Mesothelial cell of epicardium (in vitro differentiated cells): ENCODE measurements around the gene PRKN. TPM values are rescaled to one million over a fixed set of nuclear protein-coding genes. Genes with fewer than 3 reads are reported as not detected.

Experiments
- DNase-seq, 2 experiments: peaks; one replicate each; pipeline ENCODE4 v3.0.0; 2021; ENCODE audit warnings: low spot score in 2 of 2; ENCODE audit not compliant: unreplicated experiment in 2 of 2
- H3K27ac Mint-ChIP-seq: 2 replicates; pipeline ENCODE4 v1.8.0; 2021; ENCODE audit warnings: mixed read lengths
- H3K27me3 Mint-ChIP-seq: 2 replicates; pipeline ENCODE4 v1.8.0; 2021; ENCODE audit warnings: low read depth, mixed read lengths
- H3K36me3 Mint-ChIP-seq: 2 replicates; pipeline ENCODE4 v1.8.0; 2021; ENCODE audit warnings: mixed read lengths
- H3K4me1 Mint-ChIP-seq: 2 replicates; pipeline ENCODE4 v1.8.0; 2021; ENCODE audit warnings: mixed read lengths
- H3K4me3 Mint-ChIP-seq: 2 replicates; pipeline ENCODE4 v1.8.0; 2021; ENCODE audit warnings: mild to moderate bottlenecking, moderate library complexity, mixed read lengths
- H3K9me3 Mint-ChIP-seq: 2 replicates; pipeline ENCODE4 v1.8.0; 2021; ENCODE audit warnings: mixed read lengths
- total RNA-seq: library from RNA; stranded (reverse); gene quantifications from 3 replicates; pipeline ENCODE4 v1.2.1, GENCODE V29; 2021
- TF ChIP-seq, protein P1 (sequence below): fragments of 200-600 bp; sonication (generic); IDR thresholded peaks from one replicate; pipeline ENCODE4 v1.5.0; 2021; ENCODE audit warnings: antibody characterized with exemption; ENCODE audit not compliant: unreplicated experiment

Gene PRKN
- total RNA-seq, 1 donor from 2014 or later: 7.6 TPM

DNA sequence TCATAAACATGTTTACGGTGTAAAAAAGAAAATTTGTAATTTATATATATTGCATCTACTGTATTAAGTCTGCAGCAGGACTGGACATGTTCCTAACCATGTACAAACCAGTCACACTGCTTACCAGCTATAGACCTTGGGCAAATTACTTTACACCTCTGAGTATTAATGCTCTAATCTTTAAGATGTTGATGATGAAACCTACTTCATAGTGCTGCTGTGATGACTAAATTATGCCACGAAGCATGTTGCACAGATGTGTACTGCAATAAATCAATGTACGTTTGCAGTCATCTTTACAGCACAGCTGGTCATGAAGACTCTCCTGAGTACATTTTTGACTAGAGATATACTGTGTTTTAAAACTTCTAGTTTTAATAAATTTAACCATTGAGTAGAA lies 42.6 kb downstream of the PRKN start:
- Mint-ChIP-seq H3K4me3 (no peak overlapping the region), H3K27ac (no peak overlapping the region), H3K4me1 (peaks cover 27% of the 10 kb centered on the region), H3K9me3 (peaks cover 7% of the 10 kb centered on the region), H3K36me3 (peaks cover 2% of the 10 kb centered on the region), H3K27me3 (no peaks in the 10 kb centered on the region)
- no peak for DNase-seq
- TF ChIP-seq, protein P1, sequence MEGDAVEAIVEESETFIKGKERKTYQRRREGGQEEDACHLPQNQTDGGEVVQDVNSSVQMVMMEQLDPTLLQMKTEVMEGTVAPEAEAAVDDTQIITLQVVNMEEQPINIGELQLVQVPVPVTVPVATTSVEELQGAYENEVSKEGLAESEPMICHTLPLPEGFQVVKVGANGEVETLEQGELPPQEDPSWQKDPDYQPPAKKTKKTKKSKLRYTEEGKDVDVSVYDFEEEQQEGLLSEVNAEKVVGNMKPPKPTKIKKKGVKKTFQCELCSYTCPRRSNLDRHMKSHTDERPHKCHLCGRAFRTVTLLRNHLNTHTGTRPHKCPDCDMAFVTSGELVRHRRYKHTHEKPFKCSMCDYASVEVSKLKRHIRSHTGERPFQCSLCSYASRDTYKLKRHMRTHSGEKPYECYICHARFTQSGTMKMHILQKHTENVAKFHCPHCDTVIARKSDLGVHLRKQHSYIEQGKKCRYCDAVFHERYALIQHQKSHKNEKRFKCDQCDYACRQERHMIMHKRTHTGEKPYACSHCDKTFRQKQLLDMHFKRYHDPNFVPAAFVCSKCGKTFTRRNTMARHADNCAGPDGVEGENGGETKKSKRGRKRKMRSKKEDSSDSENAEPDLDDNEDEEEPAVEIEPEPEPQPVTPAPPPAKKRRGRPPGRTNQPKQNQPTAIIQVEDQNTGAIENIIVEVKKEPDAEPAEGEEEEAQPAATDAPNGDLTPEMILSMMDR: no peak

DNA sequence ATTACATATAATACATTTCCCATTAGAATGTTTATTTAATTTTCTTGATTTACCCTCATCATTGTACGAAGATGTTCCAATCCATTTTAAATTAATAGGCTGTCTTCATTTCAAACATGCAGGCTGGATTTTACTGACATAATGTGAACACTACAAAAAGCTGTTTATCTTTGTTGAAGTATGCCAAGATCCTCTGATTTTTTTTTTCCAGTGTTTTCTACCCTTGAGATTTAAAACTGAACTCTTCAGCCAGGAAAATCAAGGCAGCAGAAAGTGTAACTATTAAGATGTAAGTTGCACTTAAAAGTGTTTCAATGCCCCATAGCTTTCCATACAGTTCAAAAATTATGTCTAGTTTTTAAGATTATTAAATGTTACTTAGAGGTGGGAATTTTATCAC lies 43.5 kb downstream of the PRKN start:
- Mint-ChIP-seq H3K4me3 (no peak overlapping the region), H3K27ac (no peak overlapping the region), H3K9me3 (peaks cover 7% of the 10 kb centered on the region), H3K36me3 (peaks cover 2% of the 10 kb centered on the region), H3K27me3 (no peaks in the 10 kb centered on the region), H3K4me1 (peaks cover 26% of the 10 kb centered on the region)
- TF ChIP-seq, protein P1: no peak
- no peak for DNase-seq

DNA sequence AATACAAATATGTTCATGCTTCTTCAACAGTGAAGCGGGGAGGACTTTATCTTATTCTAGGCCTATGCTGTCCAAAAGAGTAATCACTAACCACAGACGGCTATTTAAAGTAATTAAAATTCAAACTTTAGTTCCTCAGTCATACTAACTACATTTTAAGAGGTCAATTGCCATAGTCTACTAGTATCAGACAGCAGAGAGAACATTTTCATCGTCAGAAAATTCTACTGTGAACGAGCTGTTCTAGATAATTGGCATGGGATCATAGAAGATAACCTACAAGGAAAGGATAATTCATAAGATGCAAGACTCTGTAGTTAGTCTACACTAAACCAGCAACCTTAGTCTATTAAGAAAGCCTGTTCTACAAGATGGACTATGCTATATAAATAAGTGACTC lies 44.4 kb downstream of the PRKN start:
- Mint-ChIP-seq H3K27ac (no peak overlapping the region), H3K36me3 (peaks cover 2% of the 10 kb centered on the region), H3K4me3 (no peak overlapping the region), H3K9me3 (peaks cover 7% of the 10 kb centered on the region), H3K27me3 (no peaks in the 10 kb centered on the region), H3K4me1 (peaks cover 19% of the 10 kb centered on the region)
- no peak for DNase-seq
- TF ChIP-seq, protein P1: no peak

DNA sequence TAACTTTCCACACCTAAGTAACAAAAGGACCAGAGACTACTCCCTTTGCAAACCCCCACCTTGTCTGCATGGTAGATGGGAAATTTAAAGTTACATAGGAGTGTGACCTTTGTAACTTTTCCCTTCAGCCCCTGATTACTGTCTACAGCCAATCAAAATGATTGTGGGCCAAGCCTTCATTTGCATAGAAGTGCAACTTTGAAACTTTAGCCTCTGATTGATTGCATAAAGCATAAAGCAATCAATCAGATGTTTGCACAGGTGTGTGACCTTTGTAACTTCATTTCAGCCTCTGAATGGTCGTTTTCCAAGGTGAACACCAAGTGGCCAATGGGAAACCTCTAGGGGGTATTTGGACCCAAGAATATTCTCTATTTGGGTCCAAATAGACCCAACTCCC lies 46.1 kb downstream of the PRKN start:
- no peaks in the 10 kb centered on the region for H3K27me3 Mint-ChIP-seq
- H3K27ac Mint-ChIP-seq: no peak overlapping the region
- TF ChIP-seq, protein P1: no peak
- no peak for DNase-seq
- no peak overlapping the region for H3K4me3 Mint-ChIP-seq
- H3K4me1 Mint-ChIP-seq: peaks cover 19% of the 10 kb centered on the region
- H3K9me3 Mint-ChIP-seq: peaks cover 7% of the 10 kb centered on the region
- H3K36me3 Mint-ChIP-seq: peaks cover 2% of the 10 kb centered on the region

DNA sequence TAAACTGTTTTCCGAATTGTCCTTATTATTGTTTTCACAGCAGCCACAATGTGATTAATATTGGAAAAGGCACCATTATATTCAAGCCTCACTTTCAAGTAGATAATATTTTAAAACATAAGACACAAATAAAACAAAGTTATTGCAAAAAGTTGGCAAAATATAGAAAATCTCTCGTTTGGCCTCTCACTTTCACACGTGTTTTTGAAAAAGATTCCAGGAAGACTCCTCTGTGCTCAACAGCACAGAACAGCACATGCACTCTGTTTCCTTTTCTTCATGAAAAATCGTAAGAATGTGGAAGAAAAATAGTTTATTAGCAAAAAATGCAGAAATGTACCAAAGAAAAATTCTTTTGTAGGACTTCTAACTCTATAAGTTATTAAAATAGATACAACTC lies 46.7 kb downstream of the PRKN start:
- no peak overlapping the region for H3K27ac Mint-ChIP-seq
- peaks cover 3% of the 10 kb centered on the region for H3K9me3 Mint-ChIP-seq
- H3K27me3 Mint-ChIP-seq: no peaks in the 10 kb centered on the region
- peaks cover 19% of the 10 kb centered on the region for H3K4me1 Mint-ChIP-seq
- no peak overlapping the region for H3K4me3 Mint-ChIP-seq
- DNase-seq: no peak
- TF ChIP-seq, protein P1: no peak
- H3K36me3 Mint-ChIP-seq: no peaks in the 10 kb centered on the region

DNA sequence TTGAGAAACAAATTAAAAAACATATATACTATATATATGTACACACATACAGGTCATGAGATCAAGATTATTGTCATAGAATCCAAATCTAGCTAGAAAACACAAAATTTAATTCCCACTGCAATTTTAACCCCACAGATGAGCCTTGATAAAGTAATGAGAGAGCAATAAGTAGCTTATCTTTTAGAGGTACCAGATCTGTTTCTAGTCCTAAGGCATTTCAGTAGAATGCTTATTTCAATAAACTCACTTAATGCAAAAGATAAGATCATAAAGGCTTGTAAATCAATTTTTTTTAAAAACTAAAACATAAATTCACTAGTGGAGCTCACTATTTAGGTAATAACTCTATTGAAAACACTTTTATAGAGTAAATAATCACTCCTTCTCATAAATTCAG lies 47.2 kb downstream of the PRKN start:
- TF ChIP-seq, protein P1: no peak
- H3K36me3 Mint-ChIP-seq: no peaks in the 10 kb centered on the region
- DNase-seq: no peak
- peaks cover 3% of the 10 kb centered on the region for H3K9me3 Mint-ChIP-seq
- H3K27ac Mint-ChIP-seq: no peak overlapping the region
- H3K4me1 Mint-ChIP-seq: peaks cover 19% of the 10 kb centered on the region
- H3K27me3 Mint-ChIP-seq: no peaks in the 10 kb centered on the region
- H3K4me3 Mint-ChIP-seq: no peak overlapping the region
